ENCODE measurements around the gene DHH. TPM values are rescaled to one million over a fixed set of nuclear protein-coding genes. Genes with fewer than 3 reads are reported as not detected.

DHH gene
- total RNA-seq, 1 donor from 2014 or later, result not detected

DNA sequence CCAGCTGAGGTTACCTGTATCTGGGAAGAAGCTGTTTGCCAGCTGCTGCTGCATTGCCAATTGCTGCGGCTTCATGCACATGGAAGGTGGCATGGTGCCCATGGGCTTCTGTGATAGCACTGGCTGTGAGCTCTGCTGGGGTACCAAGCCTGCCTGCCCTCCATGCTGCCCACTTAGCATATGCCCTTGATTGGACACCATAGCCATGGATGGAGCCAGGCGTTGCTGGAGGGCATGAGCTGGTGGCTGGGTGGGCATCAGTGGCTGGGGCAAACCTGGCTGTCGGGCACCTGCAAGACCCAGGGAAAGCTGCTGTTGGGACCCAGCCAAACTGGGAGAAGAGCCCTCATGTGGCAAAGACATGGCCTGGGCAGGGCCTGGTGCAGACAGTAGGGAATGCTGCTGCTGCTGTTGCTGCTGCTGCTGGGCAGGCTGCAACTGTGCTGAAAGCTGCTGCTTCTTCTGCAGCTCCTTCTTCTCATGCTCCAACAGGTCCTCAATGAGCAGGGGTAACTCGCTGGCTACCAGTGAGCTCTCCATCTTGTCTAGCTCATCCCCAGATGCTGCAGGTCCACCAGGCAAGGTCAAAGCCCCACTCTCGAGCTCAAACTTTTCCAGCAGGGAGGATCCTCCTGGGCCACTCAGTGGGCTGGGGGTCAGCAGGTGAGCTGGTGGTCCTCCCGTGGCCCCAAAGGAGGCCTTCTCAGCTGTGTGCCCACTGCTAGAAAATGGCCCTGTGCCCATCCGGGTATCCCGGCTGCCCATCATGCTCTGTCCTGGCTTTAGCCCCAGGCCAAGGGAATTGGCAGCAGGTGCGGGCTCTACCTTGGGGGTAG, 57.3 kb downstream of the DHH start:
- H3K4me3 ChIP-seq (ENCODE audit: low read depth, low read length), result no peak overlapping the region
- TF ChIP-seq CTCF (IDR thresholded peaks at IDR 0.05; ENCODE audit: insufficient read depth, low read length, severe bottlenecking), result no peak
- no peaks in the 10 kb centered on the region for H3K27me3 ChIP-seq (ENCODE audit: control insufficient read depth, insufficient read depth, low read length)
- H3K36me3 ChIP-seq (ENCODE audit: control insufficient read depth, insufficient read depth, low read length), result peaks cover 54% of the 10 kb centered on the region
- DNase-seq (ENCODE audit: low read depth) (no peak), FAIRE-seq (peak; percentile 60)

Other genes starting within 250 kb of the DHH start
- gene DDX23, start 242.6 kb downstream of the DHH start, total RNA-seq, result 68.7 and 81.2 TPM in 2 replicates
- gene RND1, start 228.9 kb downstream of the DHH start, total RNA-seq, result 2.9 and 4.5 TPM in 2 replicates
- 7.9 and 12.4 TPM in 2 replicates for gene FKBP11, start 169.3 kb downstream of the DHH start, total RNA-seq
- gene ARF3, start 137.3 kb downstream of the DHH start, total RNA-seq, result 30.0 and 38.7 TPM in 2 replicates
- gene WNT10B, start 123.1 kb downstream of the DHH start, total RNA-seq, result not detected in 2 replicates
- not detected in 2 replicates for gene WNT1, start 116.5 kb downstream of the DHH start, total RNA-seq
- gene DDN, start 95.4 kb downstream of the DHH start, total RNA-seq, result 0.13 and 0.26 TPM in 2 replicates
- gene PRKAG1, start 76.0 kb downstream of the DHH start, total RNA-seq, result 68.6 and 93.7 TPM in 2 replicates
- gene KMT2D, start 34.0 kb downstream of the DHH start, total RNA-seq, result 24.0 and 25.6 TPM in 2 replicates
- 0.26 and 0.53 TPM in 2 replicates for gene RHEBL1, start 24.8 kb downstream of the DHH start, total RNA-seq
- 24.0 and 26.6 TPM in 2 replicates for gene LMBR1L, start 16.0 kb upstream of the DHH start, total RNA-seq
- gene TUBA1B, start 36.6 kb upstream of the DHH start, total RNA-seq, result 253 and 317 TPM in 2 replicates
- 8.2 and 17.3 TPM in 2 replicates for gene TUBA1A, start 94.3 kb upstream of the DHH start, total RNA-seq
- gene TUBA1C, start 170.3 kb upstream of the DHH start, total RNA-seq, result 196 and 466 TPM in 2 replicates
- gene PRPH, start 200.3 kb upstream of the DHH start, total RNA-seq, result 0.26 and 0.51 TPM in 2 replicates
- gene TROAP, start 228.5 kb upstream of the DHH start, total RNA-seq, result 2.6 and 5.2 TPM in 2 replicates
- 0.13 TPM in 1 of 2 replicates, not detected in the other for gene C1QL4, start 242.4 kb upstream of the DHH start, total RNA-seq

Data from bronchial epithelial cell (primary cell).